Ishikawa (cell line): ENCODE results near the gene DCP1B.

Experiments
- EP300 ChIP-seq: IDR thresholded peaks from 2 replicates; pipeline ENCODE4 v1.6.1; 2012; ENCODE audit warnings: borderline replicate concordance
- USF1 ChIP-seq: IDR thresholded peaks from 2 replicates; pipeline ENCODE4 v1.6.1; 2012
- YY1 ChIP-seq: IDR thresholded peaks from 2 replicates; pipeline ENCODE4 v1.6.1; 2012; ENCODE audit warnings: low read depth

GRCh38 chr12:1911598-1912575 is 92.4 kb downstream of the DCP1B start:
- TF ChIP-seq YY1 (no peak), EP300 (no peak), USF1 (no peak)
